ENCODE results near the gene PRDX3.
A peak's percentile ranks its signal among the peaks of the same experiment; 100 is the strongest.
"Not testable (repeated sequence)": the region's sequence is repeated elsewhere in the genome, so short reads cannot be mapped to it uniquely, and the experiment has no call there.

PRDX3 gene

DNA sequence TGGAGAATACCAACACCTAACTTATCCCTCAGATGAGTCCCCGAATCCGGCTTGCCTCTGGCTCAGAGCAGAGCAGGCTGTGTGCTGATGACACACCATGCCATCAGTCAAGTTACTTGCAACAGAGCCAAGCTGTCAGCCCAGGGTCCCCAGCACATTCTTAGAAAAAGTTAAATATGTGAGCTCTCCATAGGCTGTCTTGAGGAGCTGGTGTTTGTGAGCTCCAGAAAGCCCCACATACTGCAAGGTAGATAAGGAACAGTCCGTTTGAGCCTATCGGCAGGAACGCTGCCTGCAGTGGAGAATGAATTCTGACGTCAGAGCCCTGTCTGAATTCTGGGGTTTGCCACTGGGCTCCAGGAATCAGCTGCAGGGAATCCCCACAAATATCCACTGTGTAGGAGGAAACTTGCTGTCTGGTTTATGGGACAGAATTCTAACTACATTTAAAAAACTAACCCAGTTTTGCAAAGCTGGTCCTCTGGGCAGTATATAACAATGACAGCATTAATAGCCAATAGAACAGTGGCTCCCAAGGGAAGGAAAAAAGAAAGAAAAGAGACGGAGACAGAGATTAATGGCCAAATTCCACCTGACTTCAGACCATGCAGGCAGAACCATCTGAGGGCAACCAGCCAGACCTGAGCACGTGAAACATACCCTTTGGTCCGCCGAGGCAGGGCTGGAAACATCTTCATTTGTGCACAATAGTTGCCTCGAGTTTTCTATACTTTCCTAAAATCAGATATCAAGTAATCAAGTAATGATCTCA lies 16.7 kb downstream of the PRDX3 start:
- no peak for DNase-seq

DNA sequence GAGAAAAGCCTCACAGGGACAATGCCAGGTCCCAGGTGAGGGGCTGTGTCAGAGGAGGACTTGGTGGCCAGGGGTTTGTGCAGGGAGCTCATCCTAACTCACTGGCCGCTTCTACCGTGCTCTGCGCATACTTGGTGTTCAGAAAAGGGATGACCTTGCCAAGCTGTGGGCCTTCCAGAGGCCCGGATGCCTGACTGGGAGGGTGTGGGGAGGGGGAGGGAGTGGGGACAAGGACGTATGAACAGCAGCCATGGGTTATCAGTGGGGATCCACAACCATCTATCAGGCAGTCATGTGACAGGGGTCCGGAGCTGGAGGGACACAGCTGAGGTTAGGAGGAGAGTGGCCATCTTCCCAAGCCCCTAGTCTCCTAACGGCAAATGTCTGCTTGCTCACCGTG lies 19.3 kb downstream of the PRDX3 start:
- no peak for DNase-seq

DNA sequence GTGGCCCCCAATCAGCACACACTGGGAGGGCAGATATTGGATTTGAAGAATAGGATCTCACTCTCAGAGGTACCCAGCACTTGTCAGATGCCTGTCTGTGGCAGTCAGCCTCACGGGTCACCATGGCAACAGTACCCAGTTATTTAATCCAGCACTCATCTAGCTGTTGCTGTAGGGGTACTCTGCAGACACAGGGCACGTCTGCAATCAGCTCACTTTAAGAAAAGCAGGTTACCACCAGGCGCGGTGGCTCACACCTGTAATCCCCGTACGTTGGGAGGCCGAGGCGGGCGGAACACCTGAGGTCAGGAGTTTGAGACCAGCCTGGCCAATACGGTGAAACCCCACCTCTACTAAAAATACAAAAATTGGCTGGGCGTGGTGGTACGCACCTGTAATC lies 25.0 kb downstream of the PRDX3 start:
- DNase-seq: no peak

DNA sequence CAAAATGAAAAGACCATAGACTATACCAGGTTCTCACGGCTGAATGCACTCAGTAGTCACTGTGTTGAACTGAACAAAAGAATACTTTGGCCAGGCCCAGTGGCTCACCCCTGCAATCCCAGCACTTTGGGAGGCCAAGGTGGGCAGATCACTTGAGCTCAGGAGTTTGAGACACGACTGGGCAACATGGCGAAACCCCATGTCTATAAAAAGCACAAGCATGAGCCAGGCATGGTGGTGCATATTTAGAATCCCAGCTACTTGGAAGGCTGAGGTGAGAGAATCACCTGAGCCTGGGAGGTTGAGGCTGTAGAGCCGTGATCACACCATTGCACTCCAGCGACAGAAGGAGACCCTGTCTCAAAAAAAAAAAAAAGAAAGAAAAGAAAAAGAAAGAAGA lies 25.6 kb downstream of the PRDX3 start:
- no peak for DNase-seq

DNA sequence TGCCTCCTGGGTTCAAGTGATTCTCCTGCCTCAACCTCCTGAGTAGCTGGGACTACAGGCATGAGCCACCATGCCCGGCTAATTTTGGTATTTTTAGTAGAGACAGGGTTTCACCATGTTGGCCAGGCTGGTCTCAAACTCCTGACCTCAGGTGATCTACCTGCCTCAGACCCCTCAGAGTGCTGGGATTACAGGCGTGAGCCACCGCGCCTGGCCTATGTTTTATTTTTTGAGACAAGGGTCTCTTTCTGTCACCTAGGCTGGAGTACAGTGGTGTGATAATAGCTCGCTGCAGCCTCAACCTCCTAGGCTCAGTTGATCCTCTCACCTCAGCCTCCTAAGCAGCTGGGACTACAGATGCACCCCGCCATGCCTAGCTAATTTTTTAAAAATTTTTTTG lies 27.0 kb downstream of the PRDX3 start:
- DNase-seq: not testable (repeated sequence)

DNA sequence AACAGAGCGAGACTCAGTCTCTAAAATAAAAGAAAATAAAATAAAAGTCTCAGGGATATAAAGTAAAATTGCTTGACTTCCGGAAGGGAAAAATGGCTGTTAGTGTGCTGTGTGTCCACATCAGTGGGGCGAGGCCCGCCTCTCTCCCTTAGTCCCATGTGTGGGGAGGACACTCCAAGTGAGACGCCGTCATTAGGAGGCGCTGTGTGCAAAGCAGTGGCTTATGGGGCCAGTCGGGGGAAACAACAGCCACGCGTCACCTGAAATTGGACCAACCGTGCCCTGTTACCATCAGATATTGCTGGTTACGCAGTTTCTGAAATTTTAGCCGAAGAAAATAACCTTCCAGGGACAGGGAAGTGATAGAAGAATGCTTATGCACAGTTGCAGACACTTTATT lies 28.9 kb downstream of the PRDX3 start:
- DNase-seq: no peak

DNA sequence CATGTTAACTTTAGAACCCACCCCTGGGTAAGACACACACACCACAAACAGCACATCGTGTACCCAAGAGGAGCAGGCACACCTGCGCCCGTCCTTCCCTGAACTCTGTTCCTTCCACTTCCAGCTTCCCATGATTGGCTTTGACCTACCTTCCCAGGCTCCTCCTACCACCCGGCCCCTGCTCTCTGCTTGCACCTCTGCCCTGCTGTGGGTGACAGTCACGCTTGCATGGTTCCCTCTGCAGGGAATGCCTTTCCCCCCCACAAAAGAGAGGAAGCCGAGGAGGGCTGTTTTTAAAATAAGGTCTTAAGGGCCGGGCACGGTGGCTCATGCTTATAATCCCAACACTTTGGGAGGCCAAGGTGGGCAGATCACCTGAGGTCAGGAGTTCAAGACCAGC lies 29.5 kb downstream of the PRDX3 start:
- DNase-seq: no peak

DNA sequence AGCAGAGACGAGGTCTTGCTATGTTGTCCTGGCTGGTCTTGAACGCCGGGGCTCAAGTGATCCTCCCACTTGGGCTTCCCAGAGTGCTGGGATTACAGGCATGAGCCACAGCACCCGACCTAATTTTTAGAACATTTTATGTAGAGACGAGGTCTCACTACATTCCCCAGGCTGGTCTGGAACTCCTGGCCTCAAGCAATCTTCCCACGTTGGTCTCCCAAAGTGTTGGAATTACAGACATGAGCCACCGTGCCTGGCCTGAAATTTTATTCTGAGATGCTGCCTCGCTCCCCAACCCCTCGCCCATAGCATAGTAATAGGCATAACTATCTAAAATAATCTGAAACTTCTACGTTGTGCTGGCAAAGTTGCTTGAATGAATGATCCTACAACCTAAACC lies 35.0 kb downstream of the PRDX3 start:
- DNase-seq: no peak

DNA sequence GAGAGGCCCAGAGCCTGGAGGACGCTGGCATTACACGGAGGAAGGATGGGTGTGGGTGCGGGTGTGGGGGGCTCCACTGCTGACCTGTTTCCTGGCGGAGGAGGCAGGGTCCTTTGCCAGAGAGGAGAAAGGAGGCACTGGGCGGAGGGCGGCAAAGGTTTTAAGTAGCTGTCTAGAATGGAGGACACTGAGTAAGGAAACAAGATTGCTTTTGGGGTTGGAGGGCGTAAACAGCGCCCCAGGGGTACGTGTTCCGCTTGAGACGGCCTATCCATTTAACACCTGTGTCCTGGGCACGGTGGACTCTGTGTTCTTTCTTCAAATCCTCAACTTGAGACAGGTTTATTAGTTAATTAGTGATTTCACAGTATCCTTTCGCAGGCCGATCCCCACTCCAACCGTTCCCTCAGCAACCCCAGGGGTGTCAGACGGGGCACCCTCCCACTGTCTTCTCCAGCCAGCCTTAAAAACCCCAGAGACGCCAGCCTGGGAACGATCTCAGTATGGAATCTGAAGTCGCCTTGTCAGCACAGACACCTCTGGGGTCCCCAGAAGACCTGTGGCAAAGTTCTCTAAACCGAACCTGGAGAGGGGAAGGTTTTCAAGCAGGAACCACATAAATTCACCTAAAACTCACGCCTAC lies 37.9 kb downstream of the PRDX3 start:
- no peak for DNase-seq

DNA sequence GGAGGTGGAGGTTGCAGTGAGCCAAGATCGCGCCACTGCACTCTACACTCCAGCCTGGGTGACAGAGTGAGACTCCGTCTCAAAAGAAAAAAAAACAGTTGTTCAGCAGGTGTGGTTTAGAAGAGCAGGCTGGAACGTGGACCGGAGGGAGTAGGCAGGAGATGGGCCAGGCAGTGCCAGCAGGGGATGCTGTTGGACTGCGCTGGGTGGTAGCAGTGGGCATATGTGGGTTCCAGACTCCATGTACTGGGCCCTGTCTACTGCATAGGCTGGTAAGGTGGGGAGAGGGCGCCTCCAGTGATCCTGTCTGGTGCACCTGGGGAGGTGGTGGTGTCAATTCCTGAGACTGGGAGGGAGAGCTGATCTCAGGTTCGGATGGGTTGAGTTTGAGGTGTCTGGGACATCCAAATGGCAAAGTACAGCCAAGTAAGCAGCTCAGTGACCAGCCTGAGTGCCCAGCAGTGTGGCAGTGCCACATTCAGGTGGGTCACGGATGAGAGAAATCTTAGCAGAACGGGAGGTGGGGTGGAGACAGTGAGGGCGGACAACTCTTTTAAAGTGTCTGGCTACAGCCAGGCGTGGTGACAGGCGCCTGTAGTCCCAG lies 39.0 kb downstream of the PRDX3 start:
- peak; percentile 30 for DNase-seq

DNA sequence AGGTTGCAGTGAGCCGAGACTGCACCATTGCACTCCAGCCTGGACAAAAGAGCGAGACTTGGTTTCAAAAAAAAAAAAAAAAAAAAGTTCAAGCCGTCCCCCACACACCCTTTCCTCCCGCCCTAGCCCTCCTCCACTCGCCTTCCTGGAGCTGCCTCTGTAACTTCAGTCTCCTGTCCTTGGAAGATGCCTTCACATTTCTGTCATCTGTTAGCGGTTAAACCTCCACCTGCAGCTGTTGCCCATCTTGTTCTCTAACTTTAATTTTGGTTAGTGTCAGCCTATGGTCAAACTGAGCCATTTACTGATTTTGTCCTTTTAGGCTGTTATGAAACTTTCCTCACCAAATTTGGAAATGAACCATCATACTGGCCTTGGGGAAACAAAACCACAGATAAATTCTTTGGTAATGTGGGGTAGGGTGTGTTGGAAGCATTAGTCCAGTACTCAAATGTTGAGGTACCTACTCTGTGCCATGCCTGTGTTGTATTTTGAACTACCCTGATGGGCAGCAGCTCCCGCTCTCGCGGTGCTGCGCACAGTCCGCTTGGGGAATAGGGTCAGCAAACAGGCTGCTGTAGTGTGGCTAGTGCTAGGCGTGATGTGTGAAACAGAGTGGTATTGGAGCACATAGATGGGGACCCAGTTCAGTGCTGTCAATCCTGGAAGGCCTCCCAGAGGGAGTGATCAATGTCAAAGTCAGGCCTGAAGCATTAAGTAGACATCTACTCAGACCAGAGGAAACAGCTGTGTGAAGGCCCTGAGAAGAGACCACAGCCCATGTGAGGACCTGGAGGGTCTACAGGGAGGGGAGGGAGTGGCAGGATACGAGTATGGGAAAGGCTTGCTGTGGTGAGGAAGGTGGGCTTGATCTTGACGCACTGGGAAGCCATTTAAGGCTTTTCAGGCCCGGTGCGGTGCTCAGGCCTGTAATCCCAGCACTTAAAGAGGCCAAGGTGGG lies 40.0 kb downstream of the PRDX3 start:
- DNase-seq: no peak

DNA sequence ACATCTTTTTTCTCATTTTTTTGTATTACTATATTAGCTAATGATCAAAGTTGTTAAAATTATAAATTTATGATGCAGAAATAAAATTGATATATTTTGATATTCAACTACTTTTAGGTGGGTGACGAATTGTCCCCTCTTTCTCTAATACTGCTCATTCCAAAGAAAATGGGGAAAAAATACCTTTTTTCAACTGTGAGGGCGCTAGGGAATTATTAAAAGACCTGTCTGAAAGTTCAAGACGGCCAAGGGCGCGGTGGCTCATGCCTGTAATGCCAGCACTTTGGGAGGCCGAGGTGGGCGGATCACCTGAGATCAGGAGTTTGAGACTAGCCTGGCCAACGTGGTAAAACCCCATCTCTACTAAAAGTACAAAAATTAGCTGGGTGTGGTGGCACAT lies 40.7 kb downstream of the PRDX3 start:
- not testable (repeated sequence) for DNase-seq

DNA sequence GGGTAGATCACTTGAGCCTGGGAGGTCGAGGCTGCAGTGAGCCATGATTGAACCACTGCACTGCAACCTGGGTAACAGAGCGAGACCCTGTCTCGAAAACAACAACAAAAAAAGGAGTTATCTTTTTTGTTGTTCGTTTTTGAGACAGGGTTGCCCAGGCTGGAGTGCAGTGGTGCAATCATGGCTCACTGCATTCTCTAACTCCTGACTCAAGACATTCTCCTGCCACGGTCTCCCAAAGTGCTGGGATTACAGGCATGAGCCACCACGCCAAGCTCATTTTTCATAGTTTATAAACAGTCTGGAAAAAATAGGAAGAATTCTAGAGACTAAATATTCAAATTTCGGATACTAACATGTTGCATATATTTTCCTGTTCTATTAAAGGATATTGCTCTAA lies 42.5 kb downstream of the PRDX3 start:
- DNase-seq: no peak

DNA sequence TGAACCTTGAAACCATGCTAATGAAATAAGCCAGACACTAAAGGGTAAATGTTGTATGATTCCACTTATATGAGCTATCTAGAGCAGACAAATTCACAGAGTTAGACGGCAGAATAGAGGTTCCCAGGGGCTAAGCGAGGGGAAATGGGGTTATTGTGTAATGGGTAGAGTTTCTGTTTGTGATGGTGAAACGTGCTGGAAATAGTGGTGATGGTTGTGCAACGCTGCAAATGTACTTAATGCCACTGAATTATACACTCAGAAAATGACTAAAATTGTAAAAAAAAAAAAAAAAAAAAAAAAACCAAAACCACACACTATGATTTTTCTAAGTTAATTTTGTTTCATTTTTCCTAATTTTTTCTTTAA lies 43.1 kb downstream of the PRDX3 start:
- DNase-seq: no peak

DNA sequence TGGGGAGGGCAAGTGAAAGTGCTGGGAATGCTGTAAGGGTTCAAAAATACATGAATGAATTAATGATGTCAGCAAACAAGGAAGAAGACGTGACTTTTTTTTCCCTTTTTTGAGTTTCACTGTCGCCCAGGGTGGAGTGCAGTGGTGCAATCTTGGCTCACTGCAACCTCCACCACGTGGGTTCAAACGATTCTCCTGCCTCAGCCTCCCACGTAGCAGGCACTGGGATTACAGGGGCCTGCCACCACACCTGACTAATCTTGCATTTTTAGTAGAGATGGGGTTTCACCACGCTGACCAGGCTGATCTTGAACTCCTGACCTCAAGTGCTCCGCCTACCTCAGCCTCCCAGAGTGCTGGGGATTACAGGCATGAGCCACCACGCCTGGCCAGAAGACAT lies 44.7 kb downstream of the PRDX3 start:
- no peak for DNase-seq

DNA sequence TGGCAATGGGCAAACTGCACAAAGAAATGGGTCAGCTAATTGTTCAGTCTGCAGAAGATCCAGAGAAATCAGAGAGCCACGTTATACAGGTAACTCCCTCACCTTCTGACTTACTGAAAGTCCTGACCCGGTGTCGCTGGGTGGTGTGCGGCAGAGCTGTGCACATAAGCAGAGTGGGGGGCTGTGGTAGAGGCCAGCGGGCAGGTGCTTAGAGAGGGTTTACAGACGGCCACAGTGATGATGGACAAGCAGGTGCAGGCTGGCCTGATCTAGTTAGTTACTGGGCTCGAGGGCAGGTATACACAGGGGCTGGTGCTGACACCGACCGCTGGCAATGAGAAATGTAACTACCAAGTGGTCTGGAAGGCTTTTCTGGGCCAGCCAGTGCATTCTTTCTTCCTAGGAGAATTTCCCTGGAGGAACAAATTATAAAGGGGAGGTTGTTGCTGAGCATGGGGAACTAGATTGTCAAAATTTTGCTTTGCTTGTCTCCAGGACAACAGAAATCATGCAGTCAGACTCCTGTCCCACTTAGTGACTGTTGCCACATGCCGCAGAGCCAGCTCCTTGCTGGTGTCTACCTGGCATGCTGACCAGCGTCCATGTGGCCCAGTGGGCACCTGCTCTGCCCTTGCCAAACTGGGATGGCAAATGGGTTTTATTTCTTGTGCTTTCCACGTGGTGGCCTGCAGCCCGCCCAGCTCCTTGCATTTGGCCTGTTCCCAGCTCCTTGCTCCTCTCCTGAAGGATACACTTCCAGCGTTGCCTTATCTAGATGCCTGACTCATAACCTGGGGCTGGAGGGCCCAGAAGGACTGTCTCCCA lies 45.9 kb downstream of the PRDX3 start:
- no peak for DNase-seq

DNA sequence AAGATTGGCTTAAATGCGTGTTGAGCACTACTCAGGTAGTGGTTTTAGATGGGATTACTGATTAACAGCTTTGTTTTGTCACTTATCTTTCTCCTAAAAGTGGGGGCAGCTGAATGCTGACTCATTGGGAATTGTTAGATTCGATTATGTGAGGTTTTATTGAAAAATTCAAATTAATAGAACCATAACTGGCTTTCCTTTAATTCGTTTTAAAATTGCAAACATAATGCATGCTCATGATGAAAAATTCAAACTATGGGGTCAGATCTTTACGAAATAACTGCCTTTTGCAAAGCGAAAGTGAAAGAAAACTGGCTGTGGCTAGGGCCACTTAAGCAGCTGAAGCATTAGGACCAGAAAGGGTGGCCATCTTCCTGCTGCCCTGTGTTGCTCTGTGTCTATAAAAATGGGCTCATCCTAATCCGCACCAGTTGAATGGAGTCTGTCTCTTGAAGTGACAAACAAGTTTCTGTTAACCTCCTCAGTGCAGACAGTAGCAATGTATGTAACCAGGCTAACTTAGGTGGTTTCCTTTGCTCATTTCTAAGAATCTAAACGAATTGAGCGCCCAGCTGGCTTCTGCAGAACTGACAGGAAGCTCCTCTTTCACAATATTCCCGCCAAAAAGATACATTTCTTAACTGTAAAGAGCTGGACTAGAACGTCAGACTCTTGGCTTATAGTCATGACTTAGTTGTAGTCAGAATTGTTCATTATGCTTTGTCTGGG lies 46.9 kb downstream of the PRDX3 start:
- no peak for DNase-seq

DNA sequence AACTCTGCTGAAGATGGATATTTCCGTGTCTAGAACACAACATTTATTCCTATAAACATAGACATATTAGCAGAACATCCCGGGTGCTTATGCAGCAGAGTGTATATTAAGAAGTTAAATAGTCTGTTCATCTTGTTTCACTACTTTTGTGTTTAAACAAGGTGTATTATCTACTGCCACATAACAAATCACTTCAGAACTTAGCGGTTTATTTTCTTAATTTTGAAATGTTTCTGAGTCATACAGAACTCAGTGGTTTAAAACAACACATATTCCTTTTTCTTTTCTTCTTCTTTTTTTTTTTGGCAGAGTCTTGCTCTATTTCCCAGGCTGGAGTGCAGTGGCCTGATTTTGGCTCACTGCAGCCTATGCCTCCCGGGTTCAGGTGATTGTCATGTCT lies 48.9 kb downstream of the PRDX3 start:
- DNase-seq: no peak

DNA sequence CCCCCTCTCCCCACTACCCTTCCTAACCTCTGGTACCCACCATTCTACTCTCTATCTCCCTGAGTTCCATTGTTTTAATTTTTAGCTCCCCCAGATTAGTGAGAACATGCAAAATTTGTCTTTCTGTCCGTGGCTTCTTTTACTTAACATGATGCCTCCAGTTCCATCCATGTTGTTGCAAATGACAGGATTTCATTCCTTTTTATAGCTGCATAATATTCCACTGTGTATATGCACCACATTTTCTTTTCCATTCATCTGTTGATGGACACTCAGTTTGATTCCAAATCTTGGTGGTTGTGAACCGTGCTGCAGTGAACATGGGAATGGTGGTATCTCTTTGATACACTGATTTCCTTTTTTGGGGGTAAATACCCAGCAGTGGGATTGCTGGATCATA lies 52.7 kb downstream of the PRDX3 start:
- DNase-seq: no peak

DNA sequence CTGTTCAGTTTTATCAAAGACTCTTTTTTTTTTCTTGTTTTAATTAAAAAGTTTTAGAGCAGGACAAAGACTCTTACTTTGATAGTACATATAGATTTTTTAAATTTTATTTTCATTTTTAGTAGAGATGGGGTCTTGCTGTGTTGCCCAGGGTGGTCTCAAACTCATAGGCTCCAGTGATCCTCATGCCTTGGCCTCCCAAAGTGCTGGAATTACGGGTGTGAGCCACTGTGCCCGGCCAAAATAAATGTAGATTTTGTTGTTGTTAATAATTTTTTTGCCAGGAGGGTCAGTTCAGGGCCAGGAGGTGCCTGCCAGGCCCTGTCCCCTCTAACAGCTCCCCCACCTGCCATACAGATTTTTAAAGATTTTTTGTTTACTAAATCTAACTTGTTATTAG lies 57.7 kb downstream of the PRDX3 start:
- no peak for DNase-seq

DNA sequence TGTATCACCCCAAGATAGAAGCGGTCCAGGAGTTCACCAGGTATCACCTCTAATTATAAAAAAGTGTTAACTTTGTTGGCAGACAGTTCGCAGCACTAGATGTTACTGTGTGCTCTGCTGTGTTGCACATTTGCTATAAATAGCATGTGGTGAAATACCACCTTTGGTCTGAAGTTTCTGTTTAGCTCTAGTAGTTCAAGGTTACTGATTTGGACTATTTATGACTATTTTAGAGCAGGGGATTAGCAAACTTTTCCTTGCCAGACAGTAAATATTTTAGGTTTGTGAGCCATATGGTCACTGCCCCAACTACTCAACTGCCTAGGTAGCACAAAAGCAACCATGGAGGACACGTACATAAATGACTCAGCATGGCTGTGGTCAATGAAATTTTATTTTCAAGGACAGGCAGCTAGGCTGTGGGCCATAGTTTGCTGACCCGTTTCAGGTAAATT lies 58.2 kb downstream of the PRDX3 start:
- DNase-seq: no peak

DNA sequence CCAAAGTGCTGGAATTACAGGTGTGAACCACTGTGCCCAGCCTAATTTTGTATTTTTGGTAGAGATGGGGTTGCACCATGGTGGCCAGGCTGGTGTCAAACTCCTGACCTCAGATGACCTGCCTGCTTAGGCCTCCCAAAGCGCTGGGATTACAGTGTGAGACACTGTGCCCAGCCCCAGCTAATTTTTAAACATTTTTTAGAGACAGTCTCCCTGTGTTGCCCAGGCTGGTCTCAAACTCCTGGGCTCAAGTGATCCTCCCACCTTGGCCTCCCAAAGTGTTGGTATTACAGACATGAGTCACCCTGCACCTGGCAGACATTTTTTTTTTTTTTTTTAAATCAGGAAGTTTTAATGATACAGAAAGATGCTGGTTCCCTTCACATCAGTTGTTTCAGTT lies 59.2 kb downstream of the PRDX3 start:
- no peak for DNase-seq
